A549 (cell line): ENCODE measurements around the gene CDK19. TPM values are rescaled to one million over a fixed set of nuclear protein-coding genes. Genes with fewer than 3 reads are reported as not detected.

Experiments used
- ATAC-seq, 2 experiments: fragments of 200-7000 bp in 1 of 2; fragments of >200 bp in 1 of 2; cut with Nextera tagmentation in 1 of 2; cut with Tn5 transposase in 1 of 2; 3 replicates each; pipeline versions ENCODE4 v1.8.0 to v1.9.1; 2018 to 2020; ENCODE audit warnings: mild to moderate bottlenecking in 1 of 2, moderate library complexity in 1 of 2
- CTCF ChIA-PET: fragments of 300-600 bp; sonication (Branson Sonifier 250); formaldehyde crosslinking; extraction: SDS; loops from one replicate; lab custom pipeline; 2021; ENCODE audit warnings: antibody characterized with exemption, inconsistent platforms; lab: Yijun Ruan, JAX
- POLR2A ChIA-PET: fragments of 350-600 bp; formaldehyde crosslinking; extraction: SDS; loops from one replicate; lab custom pipeline; 2021; ENCODE audit warnings: antibody characterized with exemption, inconsistent platforms; lab: Yijun Ruan, JAX
- DNase-seq, 2 experiments: peaks; one replicate each; pipeline versions ENCODE4 v3.0.0 to v3.0.0-alpha.2; 2011 to 2016; ENCODE audit warnings: low read depth in 1 of 2, low spot score in 1 of 2
- FAIRE-seq: peaks from 2 replicates; lab custom pipeline; 2011; peaks lifted over from hg19 to GRCh38; lab: Jason Lieb, UNC
- H3K27ac ChIP-seq, 2 experiments: fragments of >200 bp; sonication (Bioruptor Twin); formaldehyde crosslinking; 3 replicates each; pipeline ENCODE4 v1.5.1; 2016 to 2017
- H3K4me1 ChIP-seq: fragments of >200 bp; sonication (Bioruptor Twin); formaldehyde crosslinking; 3 replicates; pipeline ENCODE4 v1.6.1; 2016
- H3K4me2 ChIP-seq: fragments of >200 bp; sonication (Bioruptor Twin); formaldehyde crosslinking; 3 replicates; pipeline ENCODE4 v1.6.1; 2016
- H3K4me3 ChIP-seq: fragments of >200 bp; sonication (Bioruptor Twin); formaldehyde crosslinking; 3 replicates; pipeline ENCODE4 v1.5.1; 2016
- H3K9me3 ChIP-seq: fragments of >200 bp; sonication (Bioruptor Twin); formaldehyde crosslinking; 3 replicates; pipeline ENCODE4 v1.6.1; 2016
- BCL3 ChIP-seq: fragments of >200 bp; sonication (Bioruptor Twin); formaldehyde crosslinking; IDR thresholded peaks from 3 replicates; pipeline ENCODE4 v1.6.1; 2016
- BHLHE40 ChIP-seq: IDR thresholded peaks from 2 replicates; pipeline ENCODE4 v1.6.1; 2012; ENCODE audit warnings: low read depth, low read length, inconsistent platforms
- CHD4 ChIP-seq: fragments of 200-600 bp; sonication (generic); IDR thresholded peaks from 2 replicates; pipeline ENCODE4 v1.6.1; 2016; ENCODE audit warnings: antibody characterized with exemption, mild to moderate bottlenecking, borderline replicate concordance
- CTCF ChIP-seq: fragments of >200 bp; sonication (Bioruptor Twin); formaldehyde crosslinking; IDR thresholded peaks from 3 replicates; pipeline ENCODE4 v1.5.1; 2016
- ELK1 ChIP-seq: fragments of 150-350 bp; IDR thresholded peaks from 2 replicates; pipeline ENCODE4 v1.6.1; 2014; ENCODE audit warnings: low read depth, mild to moderate bottlenecking, low read length
- FOSL2 ChIP-seq, 2 experiments: fragments of 450-650 bp in 1 of 2; fragments of >200 bp in 1 of 2; sonication (Bioruptor Twin) in 1 of 2; formaldehyde crosslinking; IDR thresholded peaks; 2 replicates each; pipeline versions ENCODE4 v1.5.0 to v1.6.1; 2016 to 2020; ENCODE audit warnings: mild to moderate bottlenecking in 1 of 2, moderate library complexity in 1 of 2
- GATA3 ChIP-seq: IDR thresholded peaks from 2 replicates; pipeline ENCODE4 v1.6.1; 2012; ENCODE audit warnings: borderline replicate concordance
- HDAC2 ChIP-seq: fragments of 200-600 bp; sonication (generic); IDR thresholded peaks from 2 replicates; pipeline ENCODE4 v1.6.1; 2016
- HOXA7 ChIP-seq: fragments of 250-450 bp; sonication (Bioruptor Pico); IDR thresholded peaks from 2 replicates; pipeline ENCODE4 v1.5.0; 2020; ENCODE audit warnings: mild to moderate bottlenecking, moderate library complexity
- HOXB13 ChIP-seq: fragments of 250-450 bp; sonication (Bioruptor Pico); IDR thresholded peaks from 2 replicates; pipeline ENCODE4 v1.5.0; 2020; ENCODE audit warnings: low read depth, mild to moderate bottlenecking, moderate library complexity
- JUNB ChIP-seq: fragments of >200 bp; sonication (Bioruptor Twin); formaldehyde crosslinking; IDR thresholded peaks from 2 replicates; pipeline ENCODE4 v1.6.1; 2016
- KDM1A ChIP-seq: fragments of 200-600 bp; sonication (generic); IDR thresholded peaks from 2 replicates; pipeline ENCODE4 v1.6.1; 2016; ENCODE audit warnings: low read depth, mild to moderate bottlenecking
- RAD21 ChIP-seq, 2 experiments: fragments of >200 bp in 1 of 2; sonication (Bioruptor Twin) in 1 of 2; formaldehyde crosslinking in 1 of 2; IDR thresholded peaks in 1 of 2; conservative IDR thresholded peaks in 1 of 2; 2 replicates in 1 of 2; 3 replicates in 1 of 2; pipeline ENCODE4 v1.6.1; 2012 to 2018; ENCODE audit warnings: inconsistent platforms in 1 of 2
- RARB ChIP-seq: fragments of 250-450 bp; sonication (Bioruptor Pico); IDR thresholded peaks from 2 replicates; pipeline ENCODE4 v1.8.0; 2021; ENCODE audit warnings: mild to moderate bottlenecking, moderate library complexity
- REST ChIP-seq: fragments of 200-600 bp; sonication (generic); IDR thresholded peaks from 2 replicates; pipeline ENCODE4 v1.6.1; 2016; ENCODE audit warnings: antibody characterized with exemption, mild to moderate bottlenecking, moderate library complexity
- SREBF2 ChIP-seq: fragments of 450-650 bp; IDR thresholded peaks from 2 replicates; pipeline ENCODE4 v1.6.1; 2014; ENCODE audit warnings: mild to moderate bottlenecking, moderate library complexity
- TFCP2L1 ChIP-seq: fragments of 250-450 bp; sonication (Bioruptor Pico); IDR thresholded peaks from 2 replicates; pipeline ENCODE4 v1.5.0; 2021; ENCODE audit warnings: mild to moderate bottlenecking
- ZNF302 ChIP-seq: fragments of 250-450 bp; sonication (Bioruptor Pico); IDR thresholded peaks from 2 replicates; pipeline ENCODE4 v1.9.0; 2021; ENCODE audit warnings: inconsistent platforms, mild to moderate bottlenecking, moderate library complexity
- WGBS: methylation state at CpG from one replicate; pipeline ENCODE4 v1.1.6; 2017; ENCODE audit errors: missing lambda C conversion rate; 5-methylcytosine and 5-hydroxymethylcytosine counted together
- polyA plus RNA-seq, 4 experiments: library from polyadenylated mRNA; depleted of rRNA in 3 of 4; stranded (reverse); fragments of >200 nt; fragmentation: RNase III in 1 of 4; extraction: RNeasy Plus Mini Kit Qiagen cat#74134 plus additional on column Dnase treatment in 1 of 4; gene quantifications; 2 replicates in 3 of 4; 3 replicates in 1 of 4; pipeline ENCODE4 v1.2.3, GENCODE V29; 2011 to 2017
- TF ChIP-seq, protein P1 (sequence below): fragments of 450-650 bp; IDR thresholded peaks from 2 replicates; pipeline ENCODE4 v1.6.1; 2014; ENCODE audit warnings: antibody characterized with exemption

The CDK19 gene
- polyA plus RNA-seq, 2 of the 4 experiments (the other 2 are of a cell fraction), result 7.1 to 18.6 TPM

DNA sequence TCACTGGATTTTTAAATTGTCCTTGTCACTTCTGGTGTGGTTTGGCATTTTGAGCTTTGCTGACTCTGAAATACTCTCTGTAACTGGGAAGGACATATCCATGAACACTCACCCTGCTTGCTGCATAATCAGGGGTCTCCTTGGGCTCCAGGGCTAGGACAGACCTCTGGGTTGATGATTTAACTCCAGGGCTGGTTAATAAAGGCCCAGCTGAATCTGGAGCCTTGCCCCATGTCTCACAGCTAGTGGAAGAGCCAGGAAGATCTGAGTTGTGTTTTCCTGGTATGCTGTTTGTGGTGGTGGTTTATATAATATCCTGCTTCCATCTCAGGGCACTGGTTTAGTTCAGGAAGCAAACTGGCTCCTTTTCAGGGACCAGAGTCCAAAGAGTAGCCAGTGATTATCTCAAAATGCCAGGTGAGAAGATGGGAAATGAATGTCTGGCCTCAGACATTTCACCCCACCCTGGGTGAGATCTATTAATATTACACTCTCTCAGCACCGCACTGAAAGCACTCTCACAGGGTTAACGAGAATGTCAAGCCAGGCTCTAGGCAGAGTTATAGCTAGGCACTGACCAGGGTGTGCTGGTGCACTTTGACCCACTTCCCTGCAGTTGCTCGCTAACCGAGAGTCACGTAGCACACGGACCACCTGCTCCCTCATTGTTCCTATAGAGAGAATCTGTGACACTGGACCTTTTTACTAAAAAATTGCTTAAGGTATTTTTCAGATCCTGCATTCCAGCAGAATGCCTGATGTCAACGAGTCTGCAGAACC, 248.7 kb downstream of the CDK19 start:
- H3K9me3 ChIP-seq, result no peaks in the 10 kb centered on the region
- 76% methylated on average over 7 of the region's 7 CpGs for WGBS
- ChIA-PET CTCF (no interaction called here), POLR2A (no interaction called here)
- no peaks in the 10 kb centered on the region for H3K4me1 ChIP-seq
- H3K27ac ChIP-seq, result no peak overlapping the region
- DNase-seq (no peak), ATAC-seq (no peak), FAIRE-seq (no peak)
- H3K4me2 ChIP-seq, result no peak overlapping the region
- H3K4me3 ChIP-seq, result no peak overlapping the region
- no peak for TF ChIP-seq CHD4
- TF ChIP-seq TFCP2L1, result no peak
- no peak for TF ChIP-seq HOXA7 (CRISPR knock-in tag)
- no peak for TF ChIP-seq REST
- TF ChIP-seq CTCF, result no peak
- no peak for TF ChIP-seq HOXB13 (CRISPR knock-in tag)
- no peak for TF ChIP-seq JUNB
- no peak for TF ChIP-seq FOSL2 (IDR thresholded peaks at IDR 0.05)
- no peak for TF ChIP-seq FOSL2 (CRISPR knock-in tag; IDR thresholded peaks at IDR 0.05)
- no peak for TF ChIP-seq HDAC2
- TF ChIP-seq KDM1A, result no peak
- no peak for TF ChIP-seq ZNF302 (CRISPR knock-in tag)
- no peak for TF ChIP-seq ELK1
- TF ChIP-seq BCL3, result no peak
- TF ChIP-seq GATA3, result no peak
- TF ChIP-seq SREBF2, result no peak
- no peak for TF ChIP-seq BHLHE40
- no peak for TF ChIP-seq RAD21 (conservative IDR thresholded peaks at IDR 0.05 in 1 of 2, IDR thresholded peaks at IDR 0.05 in 1 of 2)
- TF ChIP-seq RARB, result no peak
- TF ChIP-seq, protein P1, sequence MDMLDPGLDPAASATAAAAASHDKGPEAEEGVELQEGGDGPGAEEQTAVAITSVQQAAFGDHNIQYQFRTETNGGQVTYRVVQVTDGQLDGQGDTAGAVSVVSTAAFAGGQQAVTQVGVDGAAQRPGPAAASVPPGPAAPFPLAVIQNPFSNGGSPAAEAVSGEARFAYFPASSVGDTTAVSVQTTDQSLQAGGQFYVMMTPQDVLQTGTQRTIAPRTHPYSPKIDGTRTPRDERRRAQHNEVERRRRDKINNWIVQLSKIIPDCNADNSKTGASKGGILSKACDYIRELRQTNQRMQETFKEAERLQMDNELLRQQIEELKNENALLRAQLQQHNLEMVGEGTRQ, result no peak
- TF ChIP-seq, all 56 proteins: peak for 0
